ENCODE measurements around the gene DTX2.
A peak's percentile ranks its signal among the peaks of the same experiment; 100 is the strongest.
"Not testable (repeated sequence)": the region's sequence is repeated elsewhere in the genome, so short reads cannot be mapped to it uniquely, and the experiment has no call there.

The DTX2 gene

DNA sequence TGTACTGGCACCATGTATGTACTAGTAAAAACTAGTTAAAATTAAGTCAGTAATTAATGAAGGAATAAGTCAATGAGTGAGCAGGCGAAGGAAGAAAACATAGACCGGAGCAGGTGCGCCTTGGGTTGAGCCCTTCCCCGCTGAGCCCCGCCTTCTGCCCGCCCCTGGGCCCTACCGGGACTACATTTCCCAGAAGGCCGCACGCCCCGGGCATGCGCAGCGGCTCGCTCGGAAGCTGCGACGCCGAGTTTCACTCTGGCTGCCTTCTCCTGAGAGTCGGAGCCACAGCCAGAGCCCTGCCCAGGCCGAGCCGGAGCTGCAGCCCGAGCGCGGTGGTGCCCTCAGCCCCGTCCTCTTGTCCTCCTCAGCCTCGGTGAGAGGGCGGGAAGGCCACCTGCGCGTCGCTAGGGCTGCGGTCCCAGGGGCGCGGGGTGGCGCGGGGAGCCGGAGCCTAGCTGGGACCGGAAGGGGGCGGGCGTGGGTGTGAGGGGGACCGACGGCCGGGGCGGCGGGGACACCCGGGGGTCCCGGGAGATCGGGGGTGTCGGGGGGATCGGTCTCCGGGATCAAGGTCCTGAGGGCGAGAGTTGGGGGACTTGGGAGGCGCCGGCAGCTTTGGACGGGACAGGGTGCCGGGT is at the start of gene DTX2:
DTX2 (plus strand) TSS at position 246 of the 638 bp plus-strand sequence. CDS start 18,801 bp downstream, outside the sequence.
- not testable (repeated sequence) for DNase-seq

DNA sequence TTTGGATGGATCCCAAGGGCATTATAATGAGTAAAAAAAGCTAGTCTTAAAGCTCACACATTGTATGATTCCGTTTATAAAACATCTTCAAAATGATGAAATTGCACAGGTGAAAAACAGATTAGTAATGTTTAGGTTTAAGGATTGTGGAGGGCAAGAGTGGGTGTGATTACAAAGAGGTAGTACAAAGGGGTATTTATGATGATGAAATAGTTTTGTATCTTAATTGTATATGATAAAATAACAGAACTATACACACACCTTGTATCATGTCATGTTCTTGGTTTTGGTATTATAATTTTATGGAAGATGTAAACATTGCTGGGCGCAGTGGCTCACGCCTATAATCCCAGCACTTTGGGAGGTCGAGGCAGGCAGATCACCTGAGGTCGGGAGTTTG is 49.3 kb upstream of the DTX2 start:
- DNase-seq, result no peak

DNA sequence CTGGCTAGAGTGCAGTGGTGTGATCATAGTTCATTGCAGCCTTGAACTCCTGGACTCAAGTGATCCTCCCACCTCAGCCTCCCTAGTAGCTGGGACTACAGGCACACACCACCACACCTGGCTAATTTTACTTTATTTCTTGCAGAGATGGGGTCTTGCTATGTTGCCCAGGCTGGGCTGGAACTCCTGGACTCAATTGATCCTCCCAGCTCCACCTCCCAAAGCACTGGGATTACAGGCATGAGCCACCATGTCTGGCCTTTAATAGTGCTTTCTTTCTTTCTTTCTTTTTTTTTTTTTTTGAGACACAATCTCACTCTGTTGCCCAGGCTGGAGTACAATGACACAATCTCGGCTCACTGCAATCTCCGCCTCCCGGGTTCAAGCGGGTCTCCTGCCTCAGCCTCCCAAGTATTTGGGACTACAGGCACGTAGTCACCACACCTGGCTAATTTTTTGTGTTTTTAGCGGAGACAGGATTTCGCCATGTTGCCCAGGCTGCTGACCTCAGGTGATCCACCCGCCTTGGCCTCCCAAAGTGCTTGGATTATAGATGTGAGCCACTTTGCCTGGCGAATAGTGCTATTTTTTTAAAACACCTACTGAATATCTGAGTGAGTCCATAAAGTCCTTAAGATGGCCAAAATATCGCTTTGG is 43.7 kb upstream of the DTX2 start:
- not testable (repeated sequence) for DNase-seq

DNA sequence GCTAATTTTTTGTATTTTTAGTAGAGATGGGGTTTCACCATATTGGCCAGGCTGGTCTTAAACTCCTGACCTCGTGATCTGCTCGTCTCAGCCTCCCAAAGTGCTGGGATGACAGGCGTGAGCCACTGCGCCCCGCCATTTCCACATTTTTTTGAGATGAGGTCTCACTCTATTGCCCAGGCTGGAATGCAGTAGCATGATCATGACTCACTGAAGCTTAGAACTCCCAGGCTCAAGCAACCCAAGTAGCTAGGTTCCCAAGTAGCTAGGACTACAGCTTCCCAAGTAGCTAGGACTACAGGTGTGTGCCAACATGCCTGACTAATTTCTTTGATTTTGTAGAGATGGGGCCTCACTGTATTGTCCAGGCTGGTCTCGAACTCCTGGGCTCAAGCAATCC is 40.4 kb upstream of the DTX2 start:
- DNase-seq, result not testable (repeated sequence)

DNA sequence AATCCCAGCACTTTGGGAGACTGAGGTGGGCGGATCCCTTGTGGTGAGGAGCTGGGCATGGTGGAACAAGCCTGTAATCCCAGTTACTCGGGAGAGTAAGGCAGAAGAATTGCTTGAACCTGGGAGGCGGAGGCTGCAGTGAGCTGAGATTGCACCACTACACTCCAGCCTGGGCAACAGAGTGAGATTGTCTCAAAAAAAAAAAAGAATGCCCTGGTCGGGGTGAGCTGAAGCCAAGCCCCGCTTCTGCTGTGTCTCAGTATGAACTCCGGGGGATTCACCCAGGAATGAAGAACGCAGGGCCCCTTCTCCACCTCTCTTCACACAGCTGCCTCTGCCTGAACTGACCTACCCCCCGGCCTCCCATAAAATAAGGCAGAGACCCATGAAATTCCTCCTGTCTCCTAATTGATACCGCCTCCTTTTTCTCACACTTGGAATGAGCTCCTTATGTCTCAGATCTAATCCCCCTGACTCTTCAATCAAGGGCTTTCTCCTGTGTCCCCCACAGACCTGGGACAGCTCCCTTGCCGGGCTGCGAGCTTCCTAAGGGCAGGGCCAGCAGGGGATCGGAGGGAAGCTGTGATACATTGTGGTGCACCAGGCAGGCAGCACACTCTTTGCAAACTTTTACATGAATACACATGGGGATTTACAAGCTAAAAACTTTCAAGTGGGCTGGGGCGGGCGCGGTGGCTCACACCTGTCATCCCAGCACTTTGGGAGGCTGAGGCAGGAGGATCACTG is 37.7 kb upstream of the DTX2 start:
- DNase-seq, result no peak

DNA sequence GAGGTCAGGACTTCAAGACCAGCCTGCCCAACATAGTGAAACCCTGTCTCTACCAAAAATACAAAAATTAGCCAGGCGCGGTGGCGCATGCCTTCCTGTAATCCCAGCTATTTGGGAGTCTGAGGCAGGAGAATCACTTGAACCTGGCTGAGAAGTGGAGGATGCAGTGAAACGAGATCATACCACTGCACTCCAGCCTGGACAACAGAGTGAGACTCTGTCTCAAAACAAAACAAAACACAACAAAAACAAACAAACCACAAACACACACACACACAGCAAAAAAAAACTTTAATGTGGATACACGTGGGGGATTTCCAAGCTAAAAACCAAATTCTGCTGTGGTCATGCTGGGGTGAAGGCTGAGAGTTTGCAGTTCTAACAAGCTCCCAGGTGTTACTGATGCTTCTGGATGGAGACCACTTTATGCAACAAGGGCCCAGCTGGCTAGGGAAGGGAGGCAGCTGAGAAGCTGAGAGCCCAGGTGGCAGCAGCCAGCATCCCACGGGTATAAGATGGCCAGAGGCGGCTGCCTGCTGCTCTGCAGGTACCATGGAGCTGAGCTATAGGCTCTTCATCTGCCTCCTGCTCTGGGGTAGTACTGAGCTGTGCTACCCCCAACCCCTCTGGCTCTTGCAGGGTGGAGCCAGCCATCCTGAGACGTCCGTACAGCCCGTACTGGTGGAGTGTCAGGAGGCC is 36.9 kb upstream of the DTX2 start, which contains the start of gene ZP3:
ZP3 (plus strand) TSS at position 538 of the 699 bp plus-strand sequence; CDS start at position 553, 15 bp downstream.
- DNase-seq, result peak; percentile 24

DNA sequence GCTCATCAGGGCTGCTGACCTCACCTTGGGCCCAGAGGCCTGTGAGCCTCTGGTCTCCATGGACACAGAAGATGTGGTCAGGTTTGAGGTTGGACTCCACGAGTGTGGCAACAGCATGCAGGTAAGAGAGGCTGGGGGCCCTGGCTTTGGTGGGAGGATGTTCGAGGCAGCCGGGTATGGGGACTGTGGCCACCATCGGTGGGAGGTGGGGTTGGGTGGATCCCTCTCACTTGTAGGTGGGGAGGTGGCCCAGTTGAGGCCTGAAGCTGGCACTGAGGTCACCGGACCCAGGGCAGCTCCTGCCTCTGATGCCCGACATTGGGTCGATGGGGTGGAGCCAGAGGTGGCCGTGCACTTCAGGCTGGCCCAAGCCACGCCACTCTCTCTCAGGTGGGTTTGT is 36.4 kb upstream of the DTX2 start:
- no peak for DNase-seq

DNA sequence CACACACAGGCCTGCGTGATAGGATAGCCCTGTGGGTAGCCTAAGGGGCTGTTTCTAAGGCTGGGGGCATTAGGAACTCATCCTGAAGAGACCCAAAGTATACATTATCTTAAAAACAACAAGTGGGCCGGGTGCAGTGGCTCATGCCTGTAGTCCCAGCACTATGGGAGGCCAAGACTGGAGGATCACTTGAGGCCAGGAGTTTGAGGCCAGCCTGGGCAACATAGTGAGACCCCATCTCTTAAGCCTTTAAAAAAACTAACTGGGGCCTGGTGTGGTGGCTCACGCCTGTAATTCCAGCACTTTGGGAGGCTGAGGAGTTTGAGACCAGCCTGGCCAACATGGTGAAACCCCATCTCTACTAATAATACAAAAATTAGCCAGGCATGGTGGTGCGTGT is 36.0 kb upstream of the DTX2 start:
- DNase-seq, result not testable (repeated sequence)

DNA sequence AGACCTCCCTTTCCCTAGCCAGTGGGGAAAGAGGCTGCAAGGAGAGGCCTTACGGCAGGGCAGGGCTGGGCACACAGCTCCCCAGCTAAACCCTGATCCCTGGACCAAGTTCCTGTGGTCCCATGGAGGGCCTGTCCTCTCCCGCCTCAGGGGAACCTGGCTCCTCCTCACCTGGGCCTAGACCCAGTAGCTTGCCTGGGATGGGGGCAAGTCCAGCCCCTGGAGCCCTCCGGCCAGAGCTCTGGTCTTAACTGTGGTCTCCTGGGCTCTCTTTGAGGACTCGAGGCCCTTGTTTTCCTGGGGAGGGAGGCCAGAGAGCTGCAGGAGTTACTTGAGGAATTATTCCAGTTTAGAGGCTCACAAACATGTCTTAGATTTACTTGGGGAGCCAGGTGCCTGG is 35.3 kb upstream of the DTX2 start:
- DNase-seq, result no peak

DNA sequence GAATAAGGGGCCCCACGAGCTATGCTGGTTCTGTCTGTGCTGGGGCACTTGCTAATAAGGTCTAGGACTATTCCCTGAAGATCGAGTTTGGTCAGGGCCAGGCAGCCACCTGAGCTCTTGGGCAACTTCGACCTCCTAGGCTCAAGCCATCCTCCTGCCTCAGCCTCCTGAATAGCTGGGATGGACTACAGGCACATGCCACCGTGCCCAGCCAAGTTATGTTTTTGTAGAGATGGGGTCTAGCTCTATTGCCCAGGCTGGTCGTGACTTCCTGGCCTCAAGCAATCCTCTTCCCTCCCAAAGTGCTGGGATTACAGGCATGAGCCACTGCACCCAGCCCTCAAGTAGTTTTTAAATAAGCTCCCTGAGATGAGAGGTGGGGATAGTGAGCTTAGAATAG is 33.9 kb upstream of the DTX2 start:
- no peak for DNase-seq

DNA sequence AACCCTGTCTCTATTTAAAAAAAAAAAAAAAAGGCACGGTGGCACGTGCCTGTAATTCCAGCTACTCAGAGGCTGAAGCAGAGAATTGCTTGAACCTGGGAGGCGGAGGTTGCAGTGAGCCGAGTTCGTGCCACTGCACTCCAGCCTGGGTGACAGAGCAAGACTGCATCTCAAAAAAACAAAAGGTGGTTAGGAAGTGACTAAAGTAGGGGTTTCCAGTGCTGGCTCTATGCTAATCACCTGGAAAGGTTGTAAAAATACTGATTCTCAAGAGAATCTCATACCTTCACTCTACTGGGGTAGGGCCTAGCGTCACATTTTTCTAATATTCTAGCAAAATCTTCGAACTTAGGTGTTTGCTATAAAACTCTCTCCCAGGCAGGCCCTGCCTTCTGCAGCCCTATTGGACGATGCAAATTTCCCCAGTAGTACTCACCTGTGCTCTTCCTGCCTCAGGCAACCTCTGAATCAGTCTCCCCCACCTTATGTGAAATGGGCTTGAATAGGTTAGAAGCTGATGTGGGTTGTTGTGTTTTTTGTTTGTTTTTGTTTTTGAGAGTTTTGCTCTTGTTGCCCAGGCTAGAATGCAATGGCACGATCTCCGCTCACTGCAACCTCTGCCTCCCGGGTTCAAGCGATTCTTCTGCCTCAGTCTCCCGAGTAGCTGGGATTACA is 33.2 kb upstream of the DTX2 start:
- DNase-seq, result no peak

DNA sequence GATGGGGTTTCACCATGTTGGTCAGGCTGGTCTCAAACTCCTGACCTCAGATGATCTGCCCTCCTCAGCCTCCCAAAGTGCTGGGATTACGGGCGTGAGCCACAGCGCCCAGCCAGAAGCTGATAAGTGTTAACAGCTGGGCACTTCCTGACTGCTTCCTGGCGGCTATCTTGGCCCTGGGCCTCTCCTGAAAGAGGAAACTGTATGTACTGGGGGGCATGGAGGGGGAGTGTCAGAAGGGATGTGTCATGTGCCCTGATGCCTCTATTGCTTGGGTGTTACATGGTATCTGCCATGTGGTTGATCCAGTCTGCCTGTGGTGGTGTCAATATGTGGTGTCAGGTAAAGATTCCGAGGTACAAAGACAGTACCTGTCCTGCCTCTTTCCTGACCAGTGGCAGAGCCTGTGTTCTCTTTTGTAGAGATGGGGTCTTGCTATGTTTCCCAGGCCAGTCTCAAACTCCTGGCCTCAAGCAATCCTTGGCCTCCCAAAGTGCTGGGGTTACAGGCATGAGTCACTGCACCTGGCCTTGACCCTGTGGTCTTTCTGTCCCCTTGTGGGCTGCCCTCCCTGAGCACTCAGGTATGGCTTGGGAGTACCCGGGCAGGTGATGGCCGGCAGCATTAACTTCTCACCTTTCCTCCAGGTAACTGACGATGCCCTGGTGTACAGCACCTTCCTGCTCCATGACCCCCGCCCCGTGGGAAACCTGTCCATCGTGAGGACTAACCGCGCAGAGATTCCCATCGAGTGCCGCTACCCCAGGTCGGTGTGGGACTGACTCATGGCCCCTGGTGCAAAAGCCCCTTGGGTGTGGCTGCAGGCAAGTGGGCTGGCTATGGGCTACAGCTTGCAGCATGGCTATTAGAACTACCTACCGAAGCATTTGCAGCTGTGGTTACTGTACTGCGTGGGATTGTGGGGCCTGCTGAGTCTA is 32.4 kb upstream of the DTX2 start:
- DNase-seq, result no peak

DNA sequence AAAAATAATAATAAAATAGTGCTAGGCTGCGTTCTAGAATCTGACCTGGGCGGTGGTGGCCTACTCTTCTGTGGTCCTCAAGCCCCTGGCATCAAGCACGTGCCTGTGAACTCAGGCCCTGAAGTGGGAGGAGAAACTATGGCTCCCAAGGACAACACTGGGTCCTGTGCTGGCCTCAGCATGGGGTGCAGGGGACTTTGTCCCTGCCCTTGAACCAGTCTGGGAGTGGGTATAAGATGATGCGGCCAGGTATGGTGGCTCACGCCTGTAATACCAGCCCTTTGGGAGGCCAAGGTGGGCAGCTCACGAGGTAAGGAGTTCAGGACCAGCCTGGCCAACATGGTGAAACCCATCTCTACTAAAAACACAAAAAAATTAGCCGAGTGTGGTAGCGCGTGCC is 31.3 kb upstream of the DTX2 start:
- no peak for DNase-seq

DNA sequence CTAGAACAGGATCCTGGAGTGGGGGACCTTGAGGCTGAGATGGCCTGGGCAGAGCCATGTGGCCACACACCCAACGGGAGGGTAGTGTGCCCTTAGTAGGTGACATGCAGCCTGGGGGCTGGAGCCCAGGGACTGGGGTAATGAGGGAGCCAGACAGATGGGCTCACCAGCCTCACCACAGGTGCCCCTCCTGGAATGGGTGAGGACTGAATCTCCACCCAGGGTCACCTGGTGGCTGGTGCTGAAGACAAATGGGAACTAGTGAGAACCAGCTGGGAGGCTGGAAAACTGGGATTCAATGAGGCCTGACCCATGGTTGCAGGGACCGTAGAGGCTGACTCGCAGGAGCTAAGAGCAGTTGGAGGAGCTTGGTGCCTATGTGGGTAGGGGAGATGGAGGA is 30.7 kb upstream of the DTX2 start:
- no peak for DNase-seq

DNA sequence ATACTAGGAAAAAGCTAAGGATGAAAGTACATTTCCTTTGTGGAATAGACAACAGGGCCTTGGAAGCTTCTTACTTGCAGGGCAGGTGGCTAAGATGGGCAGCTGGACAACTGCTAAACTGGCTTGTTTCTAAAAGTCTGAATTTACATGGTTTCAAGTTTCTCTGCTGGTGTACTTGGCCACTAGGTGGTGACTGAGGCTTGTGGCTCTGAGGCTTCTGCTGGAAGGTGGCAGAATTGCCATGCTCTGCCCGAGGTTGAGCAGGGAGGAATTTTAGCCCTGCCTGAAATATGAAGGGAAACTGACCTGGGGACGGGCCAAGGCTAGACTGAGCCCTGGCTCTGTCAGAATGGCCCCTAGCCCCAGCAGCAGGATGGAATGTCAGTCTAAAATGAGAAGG is 23.6 kb upstream of the DTX2 start:
- peak; percentile 71 for DNase-seq

DNA sequence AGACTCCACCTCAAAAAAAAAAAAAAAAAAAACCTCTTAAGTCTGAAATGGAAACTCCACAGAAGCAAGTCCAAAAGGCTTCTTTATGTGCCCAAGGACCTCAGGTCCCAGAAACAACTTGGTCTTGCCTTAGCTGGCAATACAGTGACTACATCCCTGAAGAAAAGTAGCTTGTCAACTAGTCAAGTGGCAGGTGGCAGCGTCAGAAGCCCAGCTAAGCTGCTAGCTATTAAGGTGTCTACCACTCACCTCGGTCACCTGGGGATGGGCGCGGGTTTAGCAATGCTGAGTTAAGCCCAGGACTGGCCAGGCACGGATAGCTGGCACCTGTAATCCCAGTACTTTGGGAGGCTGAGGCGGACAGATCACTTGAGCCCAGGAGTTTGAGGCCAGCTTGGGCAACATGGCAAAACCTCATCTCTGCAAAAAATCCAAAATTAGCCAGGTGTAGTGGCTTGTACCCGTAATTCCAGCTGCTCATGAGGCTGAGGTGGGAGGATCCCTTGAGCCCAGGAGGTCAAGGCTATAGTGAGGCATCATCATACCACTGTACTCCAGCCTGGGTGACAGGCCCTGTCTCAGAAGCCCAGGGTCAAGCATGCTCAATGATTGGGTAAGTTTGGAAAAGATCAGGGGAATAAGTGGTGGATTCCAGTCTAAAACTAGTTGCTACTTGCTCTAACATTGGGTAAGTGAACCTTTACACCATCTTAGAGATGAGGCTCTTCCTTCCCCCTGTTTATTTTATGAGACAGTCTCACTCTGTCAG is 22.2 kb upstream of the DTX2 start:
- DNase-seq, result not testable (repeated sequence)

DNA sequence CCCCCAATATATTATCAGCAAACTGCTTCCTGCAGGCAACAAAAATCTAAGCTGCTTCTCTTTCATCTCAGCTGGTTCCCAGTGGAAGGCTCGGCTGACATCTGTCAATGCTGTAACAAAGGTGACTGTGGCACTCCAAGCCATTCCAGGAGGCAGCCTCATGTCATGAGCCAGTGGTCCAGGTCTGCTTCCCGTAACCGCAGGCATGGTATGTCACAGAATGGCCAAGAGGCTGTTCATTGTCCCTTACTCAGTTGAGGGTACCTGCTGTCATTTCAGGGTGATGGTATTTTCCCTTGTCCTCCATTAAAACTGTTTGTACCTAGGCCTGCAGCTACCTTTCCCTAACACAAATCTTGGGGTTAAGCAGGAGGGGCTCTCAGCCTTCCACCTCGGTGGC is 21.1 kb upstream of the DTX2 start:
- DNase-seq, result not testable (repeated sequence)

DNA sequence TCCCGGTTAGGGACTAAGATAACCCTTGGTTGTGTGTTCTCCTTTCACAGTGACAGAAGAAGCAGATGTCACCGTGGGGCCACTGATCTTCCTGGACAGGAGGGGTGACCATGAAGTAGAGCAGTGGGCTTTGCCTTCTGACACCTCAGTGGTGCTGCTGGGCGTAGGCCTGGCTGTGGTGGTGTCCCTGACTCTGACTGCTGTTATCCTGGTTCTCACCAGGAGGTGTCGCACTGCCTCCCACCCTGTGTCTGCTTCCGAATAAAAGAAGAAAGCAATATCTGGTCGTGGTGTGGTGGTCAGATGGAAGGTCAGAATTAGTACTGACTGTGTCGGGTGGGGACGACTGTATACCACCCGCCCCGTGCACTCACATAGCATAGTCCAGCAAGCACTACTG is 19.7 kb upstream of the DTX2 start:
- not testable (repeated sequence) for DNase-seq

DNA sequence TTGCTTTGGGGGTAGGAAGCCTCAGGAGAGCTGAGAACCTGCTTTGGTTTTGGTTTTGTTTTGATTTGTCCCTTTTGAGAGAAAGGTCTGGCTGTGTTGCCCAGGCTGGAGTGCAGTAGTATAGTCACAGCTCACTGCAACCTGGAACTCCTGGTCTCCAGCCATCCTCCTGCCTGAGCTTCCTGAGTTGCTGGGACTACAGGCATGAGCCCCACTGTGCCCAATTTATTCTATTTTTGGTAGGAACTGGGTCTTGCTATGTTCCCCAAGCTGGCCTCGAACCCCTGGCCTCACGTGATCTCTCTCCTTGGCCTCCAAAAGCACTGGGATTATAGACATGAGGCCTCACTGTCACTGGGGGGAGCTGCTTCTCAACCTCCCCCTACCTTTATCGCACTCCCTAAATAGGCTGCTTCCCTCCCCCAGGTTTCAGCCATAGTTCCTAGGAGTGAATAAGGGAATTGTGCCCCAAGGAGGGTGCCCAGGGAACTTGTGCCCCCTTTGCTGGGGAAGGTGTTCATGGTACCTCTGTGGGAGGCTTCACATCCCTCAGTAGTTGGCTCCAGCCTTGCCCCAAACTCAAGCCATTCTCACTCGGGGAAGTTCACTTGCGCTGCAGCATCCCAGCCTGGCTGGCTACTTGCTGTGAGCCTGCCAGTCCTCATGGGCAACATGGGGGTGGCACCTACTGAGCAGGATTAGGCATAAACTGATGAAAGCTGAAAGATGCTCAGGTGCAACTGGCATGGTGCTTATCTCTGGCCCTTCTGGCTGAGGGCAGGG is 18.7 kb upstream of the DTX2 start:
- not testable (repeated sequence) for DNase-seq

DNA sequence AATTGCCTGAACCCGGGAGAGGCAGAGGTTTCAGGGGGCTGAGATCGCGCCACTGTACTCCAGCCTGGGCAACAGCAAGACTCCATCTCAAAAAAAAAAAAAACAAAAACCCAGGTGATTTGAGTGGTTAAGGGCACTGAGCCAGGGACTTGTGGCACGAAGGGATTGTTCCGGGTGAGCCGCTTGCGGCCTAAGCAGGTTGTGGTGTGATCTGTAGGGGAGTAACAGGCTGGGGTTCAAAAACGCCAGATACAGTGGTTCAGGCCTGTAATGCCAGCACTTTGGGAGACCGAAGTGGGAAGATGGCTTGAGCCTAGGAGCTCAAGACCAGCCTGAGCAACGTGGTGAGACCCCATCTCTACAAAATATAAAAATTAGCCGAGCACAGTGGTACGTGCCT is 17.7 kb upstream of the DTX2 start:
- DNase-seq, result not testable (repeated sequence)

Measured in NCI-H345 (cell line).